ENCODE results near the gene TENM3.

TENM3 gene

DNA sequence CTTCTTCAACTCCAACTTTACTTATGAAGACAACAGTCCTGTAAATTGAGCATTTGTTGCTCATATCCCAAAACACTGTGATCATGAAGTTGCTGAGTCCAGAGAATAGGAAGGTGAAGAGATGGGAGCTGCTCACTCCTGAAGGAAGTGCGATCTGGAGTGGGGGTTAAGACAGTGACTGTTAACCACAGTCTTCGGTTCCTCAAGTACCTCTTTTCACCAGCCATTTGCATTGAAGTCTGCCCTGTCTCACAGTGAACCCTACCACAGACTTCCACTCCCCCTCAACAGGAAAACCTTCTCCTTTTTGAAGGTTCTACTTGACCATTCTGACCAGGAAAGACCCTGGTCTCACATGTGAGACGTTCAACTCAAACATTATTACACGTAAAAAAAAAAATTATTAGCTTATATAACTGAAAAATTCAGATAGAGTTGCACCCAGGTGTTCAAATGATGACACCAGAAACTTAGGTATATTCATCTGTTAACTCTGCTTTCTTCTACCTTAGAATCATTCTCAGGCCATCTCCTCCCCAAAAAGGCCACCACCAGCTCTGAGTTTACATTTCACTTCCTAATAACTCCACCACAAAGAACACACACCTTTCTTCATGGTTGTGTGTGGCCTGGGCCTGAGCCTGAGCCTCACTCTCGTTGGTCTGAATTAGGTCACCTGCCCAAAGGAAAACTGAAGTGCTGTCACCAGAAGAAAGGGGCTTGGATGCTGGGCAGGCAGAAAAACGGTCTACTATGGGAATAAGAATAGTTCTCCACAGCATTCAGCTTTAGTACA, 474.8 kb downstream of the TENM3 start:
- Histone ChIP-seq H3K27me3 (replicated peaks; ENCODE audit: insufficient read depth, low read length) (no peaks in the 10 kb centered on the region), H3K4me1 (ENCODE audit: low read length) (no peaks in the 10 kb centered on the region), H3K4me3 (ENCODE audit: low read length) (no peak overlapping the region), H3K9me3 (replicated peaks; ENCODE audit: insufficient read depth, low read length) (no peaks in the 10 kb centered on the region), H3K9me2 (replicated peaks; ENCODE audit: insufficient read depth, low read length) (no peaks in the 10 kb centered on the region), H2AFZ (ENCODE audit: low read length) (no peak overlapping the region), H3F3A (ENCODE audit: insufficient read depth, low read length) (no peaks in the 10 kb centered on the region), H3K36me3 (replicated peaks; ENCODE audit: insufficient read depth, low read length) (no peaks in the 10 kb centered on the region), H3K79me2 (ENCODE audit: low read length) (no peaks in the 10 kb centered on the region), H3K27ac (ENCODE audit: low read length) (no peak overlapping the region), H4K20me1 (ENCODE audit: insufficient read depth, low read length) (no peaks in the 10 kb centered on the region), H3K4me2 (ENCODE audit: low read depth, low read length) (no peak overlapping the region), H3K9ac (ENCODE audit: low read length) (no peak overlapping the region)
- TF ChIP-seq, protein P1, sequence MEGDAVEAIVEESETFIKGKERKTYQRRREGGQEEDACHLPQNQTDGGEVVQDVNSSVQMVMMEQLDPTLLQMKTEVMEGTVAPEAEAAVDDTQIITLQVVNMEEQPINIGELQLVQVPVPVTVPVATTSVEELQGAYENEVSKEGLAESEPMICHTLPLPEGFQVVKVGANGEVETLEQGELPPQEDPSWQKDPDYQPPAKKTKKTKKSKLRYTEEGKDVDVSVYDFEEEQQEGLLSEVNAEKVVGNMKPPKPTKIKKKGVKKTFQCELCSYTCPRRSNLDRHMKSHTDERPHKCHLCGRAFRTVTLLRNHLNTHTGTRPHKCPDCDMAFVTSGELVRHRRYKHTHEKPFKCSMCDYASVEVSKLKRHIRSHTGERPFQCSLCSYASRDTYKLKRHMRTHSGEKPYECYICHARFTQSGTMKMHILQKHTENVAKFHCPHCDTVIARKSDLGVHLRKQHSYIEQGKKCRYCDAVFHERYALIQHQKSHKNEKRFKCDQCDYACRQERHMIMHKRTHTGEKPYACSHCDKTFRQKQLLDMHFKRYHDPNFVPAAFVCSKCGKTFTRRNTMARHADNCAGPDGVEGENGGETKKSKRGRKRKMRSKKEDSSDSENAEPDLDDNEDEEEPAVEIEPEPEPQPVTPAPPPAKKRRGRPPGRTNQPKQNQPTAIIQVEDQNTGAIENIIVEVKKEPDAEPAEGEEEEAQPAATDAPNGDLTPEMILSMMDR (IDR thresholded peaks at IDR 0.05; ENCODE audit: low read length) = no peak
- TF ChIP-seq EZH2 (optimal IDR thresholded peaks at IDR 0.05; ENCODE audit: low read depth, low read length) (no peak), EZH2phosphoT487 (IDR thresholded peaks at IDR 0.05; ENCODE audit: low read length) (no peak)
- no peak for DNase-seq

DNA sequence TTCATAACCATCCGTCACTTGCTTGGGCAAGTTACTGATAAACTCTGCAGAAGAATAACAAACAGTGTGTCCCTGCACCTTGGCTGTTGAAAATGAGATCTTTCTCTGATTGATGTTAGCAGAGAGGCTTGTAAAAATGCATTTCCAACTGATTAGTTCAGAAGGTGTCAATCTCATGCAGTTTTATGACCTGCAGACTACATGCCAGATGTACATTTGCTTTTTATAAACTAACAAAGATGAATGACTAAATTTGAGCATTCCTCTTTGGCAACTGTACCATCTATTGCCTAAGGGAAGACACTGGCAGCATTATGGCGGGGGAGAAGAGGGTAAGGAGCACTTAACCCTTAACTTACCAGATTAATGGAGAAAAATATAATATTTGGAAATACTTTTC, 481.2 kb downstream of the TENM3 start:
- Histone ChIP-seq H4K20me1 (ENCODE audit: insufficient read depth, low read length) (no peaks in the 10 kb centered on the region), H3K4me3 (ENCODE audit: low read length) (no peak overlapping the region), H3K9me3 (replicated peaks; ENCODE audit: insufficient read depth, low read length) (no peaks in the 10 kb centered on the region), H3K9ac (ENCODE audit: low read length) (no peak overlapping the region), H3K27ac (ENCODE audit: low read length) (no peak overlapping the region), H3K36me3 (replicated peaks; ENCODE audit: insufficient read depth, low read length) (no peaks in the 10 kb centered on the region), H3F3A (ENCODE audit: insufficient read depth, low read length) (no peaks in the 10 kb centered on the region), H3K79me2 (ENCODE audit: low read length) (no peaks in the 10 kb centered on the region), H3K4me1 (ENCODE audit: low read length) (no peaks in the 10 kb centered on the region), H3K9me2 (replicated peaks; ENCODE audit: insufficient read depth, low read length) (no peaks in the 10 kb centered on the region), H2AFZ (ENCODE audit: low read length) (no peak overlapping the region), H3K27me3 (replicated peaks; ENCODE audit: insufficient read depth, low read length) (no peaks in the 10 kb centered on the region), H3K4me2 (ENCODE audit: low read depth, low read length) (no peak overlapping the region)
- TF ChIP-seq EZH2 (optimal IDR thresholded peaks at IDR 0.05; ENCODE audit: low read depth, low read length) (no peak), EZH2phosphoT487 (IDR thresholded peaks at IDR 0.05; ENCODE audit: low read length) (no peak)
- TF ChIP-seq, protein P1 (IDR thresholded peaks at IDR 0.05; ENCODE audit: low read length) = no peak
- no peak for DNase-seq

DNA sequence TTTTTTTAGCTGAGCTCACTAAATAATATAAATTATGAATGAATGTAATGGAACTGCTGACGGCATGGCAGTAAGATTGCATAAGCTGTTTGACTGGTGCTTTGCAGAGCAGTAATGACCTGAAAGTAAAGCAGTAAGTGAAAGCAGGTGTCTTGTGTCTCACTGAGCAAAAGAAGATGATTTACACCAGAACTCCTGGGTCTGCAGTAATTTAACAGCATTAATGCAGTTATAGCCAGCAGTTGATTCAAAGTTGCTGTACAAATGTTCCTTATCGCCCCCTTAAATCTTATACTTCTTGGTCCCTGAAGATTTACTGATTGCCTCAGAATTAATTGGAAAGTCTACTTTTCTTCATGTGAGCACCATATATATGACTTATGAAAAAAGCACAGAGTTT, 486.3 kb downstream of the TENM3 start:
- no peaks in the 10 kb centered on the region for H3K9me3 ChIP-seq (replicated peaks; ENCODE audit: insufficient read depth, low read length)
- no peak overlapping the region for H2AFZ ChIP-seq (ENCODE audit: low read length)
- TF ChIP-seq, protein P1 (IDR thresholded peaks at IDR 0.05; ENCODE audit: low read length) = no peak
- TF ChIP-seq EZH2phosphoT487 (IDR thresholded peaks at IDR 0.05; ENCODE audit: low read length) (no peak), EZH2 (optimal IDR thresholded peaks at IDR 0.05; ENCODE audit: low read depth, low read length) (no peak)
- no peaks in the 10 kb centered on the region for H3K9me2 ChIP-seq (replicated peaks; ENCODE audit: insufficient read depth, low read length)
- no peaks in the 10 kb centered on the region for H3K79me2 ChIP-seq (ENCODE audit: low read length)
- no peak overlapping the region for H3K4me2 ChIP-seq (ENCODE audit: low read depth, low read length)
- no peaks in the 10 kb centered on the region for H3K36me3 ChIP-seq (replicated peaks; ENCODE audit: insufficient read depth, low read length)
- H3K4me3 ChIP-seq (ENCODE audit: low read length) = no peak overlapping the region
- H3K27ac ChIP-seq (ENCODE audit: low read length) = no peak overlapping the region
- no peak for DNase-seq
- H3K9ac ChIP-seq (ENCODE audit: low read length) = no peak overlapping the region
- no peaks in the 10 kb centered on the region for H3K27me3 ChIP-seq (replicated peaks; ENCODE audit: insufficient read depth, low read length)
- H3K4me1 ChIP-seq (ENCODE audit: low read length) = no peaks in the 10 kb centered on the region
- H3F3A ChIP-seq (ENCODE audit: insufficient read depth, low read length) = no peaks in the 10 kb centered on the region
- no peaks in the 10 kb centered on the region for H4K20me1 ChIP-seq (ENCODE audit: insufficient read depth, low read length)

Measured in MM.1S (cell line).